GM19452 (cell line): ENCODE measurements around the gene PABPN1.

ENCODE experiments used
- ATAC-seq: cut with Tn5 transposase; IDR thresholded peaks from one replicate; pipeline ENCODE4 v1.9.1; 2021; ENCODE audit not compliant: unreplicated experiment

Gene PABPN1

GRCh38 chr14:23326491-23327332 is 5.5 kb downstream of the PABPN1 start:
- ATAC-seq, result no peak

- no peak for ATAC-seq
These were observed 6.9 kb downstream of the PABPN1 start for GRCh38 chr14:23327947-23328744.

- ATAC-seq, result no peak
These were observed 14.4 kb downstream of the PABPN1 start for GRCh38 chr14:23335623-23336022.

- no peak for ATAC-seq
These were observed 18.4 kb downstream of the PABPN1 start for GRCh38 chr14:23339506-23340268.

- ATAC-seq, result no peak
These were observed 23.2 kb downstream of the PABPN1 start for GRCh38 chr14:23344481-23344880.

GRCh38 chr14:23345987-23346692 is 24.9 kb downstream of the PABPN1 start:
- ATAC-seq, result no peak

GRCh38 chr14:23346693-23347405 is 25.6 kb downstream of the PABPN1 start:
- no peak for ATAC-seq

GRCh38 chr14:23347406-23348296 is 26.4 kb downstream of the PABPN1 start:
- ATAC-seq, result no peak

- ATAC-seq, result no peak
These were observed 27.0 kb downstream of the PABPN1 start for GRCh38 chr14:23348297-23348655.

- ATAC-seq, result no peak
These were observed 28.0 kb downstream of the PABPN1 start for GRCh38 chr14:23349156-23349845.

- ATAC-seq, result no peak
These were observed 30.6 kb downstream of the PABPN1 start for GRCh38 chr14:23351681-23352505.

- ATAC-seq, result no peak
These were observed 31.5 kb downstream of the PABPN1 start, which contains the start of gene SLC22A17 for GRCh38 chr14:23352506-23353432. Gene SLC22A17 (minus strand): TSS chr14:23352887.

- ATAC-seq, result no peak
These were observed 32.1 kb downstream of the PABPN1 start for GRCh38 chr14:23353433-23353780.

GRCh38 chr14:23354990-23355389 is 33.7 kb downstream of the PABPN1 start:
- no peak for ATAC-seq

GRCh38 chr14:23355871-23356435 is 34.7 kb downstream of the PABPN1 start:
- ATAC-seq, result no peak

- no peak for ATAC-seq
These were observed 35.4 kb downstream of the PABPN1 start for GRCh38 chr14:23356662-23357061.
